Nephron (organoid): ENCODE results near the gene ZNF135.
A peak's percentile ranks its signal among the peaks of the same experiment; 100 is the strongest.

Source experiments
- H3K27ac Mint-ChIP-seq, 3 experiments: 2 replicates each; pipeline ENCODE4 v1.8.0; 2020; ENCODE audit warnings: mixed read lengths in 3 of 3, mild to moderate bottlenecking in 2 of 3, moderate library complexity in 1 of 3
- H3K27me3 Mint-ChIP-seq: 2 replicates; pipeline ENCODE4 v1.8.0; 2021; ENCODE audit warnings: low read depth, mild to moderate bottlenecking, moderate library complexity, mixed read lengths
- H3K36me3 Mint-ChIP-seq: 2 replicates; pipeline ENCODE4 v1.8.0; 2020; ENCODE audit warnings: low read depth, mixed read lengths
- H3K4me1 Mint-ChIP-seq: 2 replicates; pipeline ENCODE4 v1.8.0; 2020; ENCODE audit warnings: mixed read lengths
- H3K4me3 Mint-ChIP-seq, 3 experiments: 2 replicates each; pipeline ENCODE4 v1.8.0; 2020; ENCODE audit warnings: mild to moderate bottlenecking in 3 of 3, mixed read lengths in 3 of 3, moderate library complexity in 2 of 3
- H3K9me3 Mint-ChIP-seq: 2 replicates; pipeline ENCODE4 v1.8.0; 2020; ENCODE audit warnings: mixed read lengths
- TF ChIP-seq, protein P1 (sequence below), 3 experiments: fragments of 200-600 bp; sonication (generic); IDR thresholded peaks; one replicate each; pipeline ENCODE4 v1.5.0; 2021; ENCODE audit warnings: antibody characterized with exemption in 3 of 3; ENCODE audit not compliant: unreplicated experiment in 3 of 3

Gene ZNF135

DNA sequence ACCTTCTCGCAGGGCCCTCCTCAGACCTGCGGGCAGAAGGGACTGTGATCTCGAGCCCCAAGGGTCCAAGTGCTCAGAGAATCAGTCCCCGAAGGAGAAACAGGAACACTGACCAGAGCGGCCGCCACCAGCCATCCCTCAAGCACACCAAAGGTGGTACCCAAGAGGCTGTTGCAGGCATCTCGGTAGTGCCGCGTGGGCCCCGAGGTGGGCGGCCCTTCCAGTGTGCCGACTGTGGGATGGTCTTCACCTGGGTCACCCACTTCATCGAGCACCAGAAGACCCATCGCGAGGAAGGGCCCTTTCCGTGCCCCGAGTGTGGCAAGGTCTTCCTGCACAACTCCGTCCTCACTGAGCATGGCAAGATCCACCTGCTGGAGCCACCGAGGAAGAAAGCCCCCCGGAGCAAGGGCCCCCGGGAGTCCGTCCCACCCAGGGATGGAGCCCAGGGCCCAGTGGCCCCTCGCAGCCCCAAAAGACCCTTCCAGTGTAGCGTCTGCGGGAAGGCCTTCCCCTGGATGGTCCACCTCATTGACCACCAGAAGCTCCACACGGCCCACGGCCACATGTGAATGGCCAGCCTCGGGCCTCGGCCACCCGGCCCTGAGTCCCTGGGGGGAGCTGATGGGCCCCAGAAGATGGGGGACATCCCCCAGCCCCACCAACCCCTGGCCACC is 5.5 kb upstream of the ZNF135 start:
- no peaks in the 10 kb centered on the region for H3K27me3 Mint-ChIP-seq
- H3K4me3 Mint-ChIP-seq: no peak overlapping the region
- H3K36me3 Mint-ChIP-seq: peaks cover 12% of the 10 kb centered on the region
- TF ChIP-seq, protein P1, sequence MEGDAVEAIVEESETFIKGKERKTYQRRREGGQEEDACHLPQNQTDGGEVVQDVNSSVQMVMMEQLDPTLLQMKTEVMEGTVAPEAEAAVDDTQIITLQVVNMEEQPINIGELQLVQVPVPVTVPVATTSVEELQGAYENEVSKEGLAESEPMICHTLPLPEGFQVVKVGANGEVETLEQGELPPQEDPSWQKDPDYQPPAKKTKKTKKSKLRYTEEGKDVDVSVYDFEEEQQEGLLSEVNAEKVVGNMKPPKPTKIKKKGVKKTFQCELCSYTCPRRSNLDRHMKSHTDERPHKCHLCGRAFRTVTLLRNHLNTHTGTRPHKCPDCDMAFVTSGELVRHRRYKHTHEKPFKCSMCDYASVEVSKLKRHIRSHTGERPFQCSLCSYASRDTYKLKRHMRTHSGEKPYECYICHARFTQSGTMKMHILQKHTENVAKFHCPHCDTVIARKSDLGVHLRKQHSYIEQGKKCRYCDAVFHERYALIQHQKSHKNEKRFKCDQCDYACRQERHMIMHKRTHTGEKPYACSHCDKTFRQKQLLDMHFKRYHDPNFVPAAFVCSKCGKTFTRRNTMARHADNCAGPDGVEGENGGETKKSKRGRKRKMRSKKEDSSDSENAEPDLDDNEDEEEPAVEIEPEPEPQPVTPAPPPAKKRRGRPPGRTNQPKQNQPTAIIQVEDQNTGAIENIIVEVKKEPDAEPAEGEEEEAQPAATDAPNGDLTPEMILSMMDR (IDR thresholded peaks at IDR 0.05; ENCODE audit: unreplicated experiment in 3 of 3): no peak
- H3K4me1 Mint-ChIP-seq: no peaks in the 10 kb centered on the region
- H3K27ac Mint-ChIP-seq: no peak overlapping the region
- peaks cover 50% of the 10 kb centered on the region for H3K9me3 Mint-ChIP-seq

DNA sequence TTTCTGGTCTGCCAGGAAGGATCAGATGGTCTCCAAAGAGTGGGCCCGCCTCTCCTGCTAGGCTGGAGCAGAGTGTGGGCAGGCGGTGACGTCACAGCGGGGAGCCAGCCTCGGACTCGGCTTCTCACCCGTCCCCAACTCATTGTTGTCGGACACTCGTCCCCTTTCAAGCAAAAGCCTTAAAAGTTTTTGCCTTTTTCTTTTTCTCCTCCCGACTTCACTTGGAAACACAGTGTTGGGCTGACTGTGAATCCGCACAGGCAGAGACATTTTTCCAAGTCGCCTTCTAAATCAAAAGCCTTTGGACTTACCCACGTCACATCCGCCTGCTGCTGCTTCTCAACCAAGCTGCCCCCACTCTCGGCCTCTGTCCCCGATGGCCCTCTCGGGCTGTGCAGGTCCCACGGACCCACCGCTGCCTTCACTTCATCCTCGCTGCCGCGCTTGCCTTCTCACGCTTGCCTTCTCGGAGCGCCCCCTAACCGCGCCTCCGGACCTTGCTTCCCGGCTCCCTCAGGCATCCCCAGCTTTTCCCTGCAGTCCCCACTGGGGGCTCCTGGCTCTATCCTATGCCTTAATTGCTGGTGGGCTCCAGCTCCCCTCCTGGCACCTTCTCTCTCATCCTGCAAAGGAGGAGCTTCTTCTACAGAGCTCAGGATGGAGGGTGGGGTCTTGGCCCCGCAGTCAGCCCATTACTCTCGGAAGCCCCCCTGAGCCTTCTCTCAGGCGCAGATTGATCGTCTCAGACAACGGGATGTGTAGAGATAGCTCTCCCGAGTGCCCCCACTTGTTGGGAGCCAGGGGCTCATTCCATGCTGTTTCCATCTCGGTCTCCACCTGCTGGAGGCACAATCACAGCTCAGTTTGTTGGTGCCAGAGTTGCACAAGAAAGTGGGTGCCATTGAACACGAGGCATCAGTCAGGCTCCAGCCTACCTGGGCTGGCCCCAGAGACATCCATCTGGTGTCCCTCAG is 3.9 kb upstream of the ZNF135 start:
- Mint-ChIP-seq H3K4me3 (no peak overlapping the region), H3K27ac (no peak overlapping the region), H3K9me3 (peaks cover 42% of the 10 kb centered on the region), H3K27me3 (no peaks in the 10 kb centered on the region), H3K36me3 (peaks cover 19% of the 10 kb centered on the region), H3K4me1 (no peaks in the 10 kb centered on the region)
- TF ChIP-seq, protein P1 (IDR thresholded peaks at IDR 0.05; ENCODE audit: unreplicated experiment in 3 of 3): no peak

DNA sequence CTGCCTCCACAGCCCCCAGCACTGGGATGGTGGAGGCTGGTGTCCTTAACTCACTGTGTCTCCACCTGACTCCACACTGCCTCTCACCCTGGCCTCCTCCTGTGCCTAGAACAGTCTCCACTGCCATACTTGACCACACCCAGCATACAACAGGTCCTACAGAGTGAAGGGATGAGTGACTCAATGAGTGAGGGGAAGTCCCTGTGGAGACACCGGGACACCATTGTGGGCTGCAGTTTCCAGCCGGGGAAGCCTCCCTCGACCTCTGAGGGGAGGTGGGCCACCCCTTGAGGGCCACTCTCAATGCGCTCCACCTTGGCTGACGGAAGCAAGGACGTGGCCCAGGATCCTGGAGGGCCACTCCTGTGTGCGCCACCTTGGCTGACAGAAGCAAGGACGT is 2.8 kb upstream of the ZNF135 start:
- Mint-ChIP-seq H3K4me3 (peak overlapping the region in 1 of 3 experiments; percentile 41), H3K27me3 (no peaks in the 10 kb centered on the region), H3K4me1 (no peaks in the 10 kb centered on the region), H3K27ac (no peak overlapping the region), H3K36me3 (peaks cover 23% of the 10 kb centered on the region), H3K9me3 (peaks cover 39% of the 10 kb centered on the region)
- TF ChIP-seq, protein P1 (IDR thresholded peaks at IDR 0.05; ENCODE audit: unreplicated experiment in 3 of 3): no peak

DNA sequence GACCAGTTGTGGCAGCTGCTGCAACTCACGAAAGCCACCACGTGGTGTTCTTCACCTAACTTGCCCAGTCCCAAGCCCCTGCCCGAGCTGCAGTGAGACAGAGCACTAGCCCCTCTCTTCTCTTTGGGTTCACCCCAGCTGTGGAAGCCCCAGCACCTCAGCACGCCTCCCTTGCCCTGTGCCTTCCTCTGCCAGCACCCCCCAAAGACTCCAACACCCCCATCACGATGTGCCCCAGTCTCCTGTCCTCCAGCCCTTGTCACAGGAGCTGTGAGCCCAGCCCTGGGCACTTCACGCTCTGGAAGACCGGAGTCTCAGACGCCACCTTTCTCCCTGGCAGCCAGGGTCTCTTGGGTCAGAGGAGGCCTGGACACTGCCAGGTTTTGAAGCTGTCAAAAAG is 2.2 kb upstream of the ZNF135 start:
- TF ChIP-seq, protein P1 (IDR thresholded peaks at IDR 0.05; ENCODE audit: unreplicated experiment in 3 of 3): no peak
- Mint-ChIP-seq H3K9me3 (peaks cover 40% of the 10 kb centered on the region), H3K36me3 (peaks cover 26% of the 10 kb centered on the region)

DNA sequence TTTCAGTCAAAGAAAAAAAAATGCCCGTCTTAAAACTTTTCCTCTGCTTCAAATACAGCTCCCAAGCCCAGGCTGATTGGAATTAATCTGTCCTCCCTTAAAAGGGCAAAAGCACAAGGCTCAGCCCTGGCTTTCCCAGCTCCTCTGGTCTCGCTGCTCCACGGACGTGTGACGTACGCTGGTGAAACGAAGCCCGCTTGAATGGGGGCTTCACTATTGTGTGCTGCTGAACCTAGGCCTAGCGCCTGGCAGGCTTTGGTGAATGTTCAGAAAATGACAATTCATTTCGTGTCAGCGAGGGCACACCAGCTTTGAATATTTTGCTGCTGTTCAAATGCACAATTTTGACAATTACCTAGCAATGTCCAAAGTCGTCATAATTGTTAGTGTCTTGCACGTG is 615 bp upstream of the ZNF135 start:
- peaks cover 38% of the 10 kb centered on the region for H3K36me3 Mint-ChIP-seq
- peak overlapping the region; percentile 88 to 98 (median 95) for H3K27ac Mint-ChIP-seq
- H3K27me3 Mint-ChIP-seq: no peaks in the 10 kb centered on the region
- H3K4me1 Mint-ChIP-seq: no peaks in the 10 kb centered on the region
- H3K9me3 Mint-ChIP-seq: peaks cover 49% of the 10 kb centered on the region
- TF ChIP-seq, protein P1 (IDR thresholded peaks at IDR 0.05; ENCODE audit: unreplicated experiment in 3 of 3): no peak
- H3K4me3 Mint-ChIP-seq: peak overlapping the region; percentile 82 to 89 (median 85)

More for the DNA sequence above, 2.2 kb upstream of the ZNF135 start:
- Mint-ChIP-seq H3K4me3 (no peak overlapping the region), H3K4me1 (no peaks in the 10 kb centered on the region), H3K27ac (no peak overlapping the region), H3K27me3 (no peaks in the 10 kb centered on the region)
